GF-D8 (cell line): ENCODE data around the gene IFNA8.
"Not testable (repeated sequence)": the region's sequence is repeated elsewhere in the genome, so short reads cannot be mapped to it uniquely, and the experiment has no call there.

ENCODE experiments used
- DNase-seq: peaks from one replicate; lab custom pipeline; 2025; lab: John Stamatoyannopoulos, UW

Gene IFNA8

DNA sequence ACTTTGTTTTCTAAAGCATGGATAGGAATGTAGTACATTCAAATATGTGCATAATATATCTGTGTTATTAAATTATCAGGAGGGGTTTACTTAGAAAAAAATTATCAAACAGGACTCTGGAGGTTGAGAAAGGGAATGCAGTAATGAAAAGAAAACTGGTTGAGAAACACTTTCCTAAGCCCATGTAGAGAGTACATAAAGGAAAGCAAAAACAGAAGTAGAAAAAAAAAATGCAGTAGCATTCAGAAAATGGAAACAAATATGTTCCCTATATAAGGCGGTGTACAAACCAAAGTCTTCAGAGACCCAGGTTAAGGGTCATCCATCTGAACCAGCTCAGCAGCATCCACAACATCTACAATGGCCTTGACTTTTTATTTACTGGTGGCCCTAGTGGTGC lies at the start of gene IFNA8:
IFNA8 (plus strand) TSS at position 301 of the 400 bp plus-strand sequence; CDS start at position 361, 60 bp downstream.
- no peak for DNase-seq

DNA sequence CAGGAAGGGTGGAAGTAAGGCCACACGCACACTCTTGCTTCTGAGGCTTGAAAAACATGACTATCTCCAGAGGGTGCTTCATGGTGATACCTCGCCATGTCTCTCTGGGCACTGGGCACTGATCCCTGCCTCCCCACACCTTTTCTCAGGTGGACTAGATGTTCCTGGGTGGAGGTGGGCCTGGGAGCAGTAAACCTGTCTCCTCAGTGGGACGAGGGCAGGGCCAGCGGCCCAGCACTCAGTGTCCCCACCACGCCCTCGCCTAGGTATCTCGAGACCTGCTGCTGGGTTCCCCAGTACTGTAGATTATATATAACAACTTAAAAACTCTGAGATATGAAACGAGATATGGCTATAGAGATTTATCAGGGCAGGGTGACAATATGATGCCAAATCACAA lies 46.6 kb upstream of the IFNA8 start:
- DNase-seq, result no peak

DNA sequence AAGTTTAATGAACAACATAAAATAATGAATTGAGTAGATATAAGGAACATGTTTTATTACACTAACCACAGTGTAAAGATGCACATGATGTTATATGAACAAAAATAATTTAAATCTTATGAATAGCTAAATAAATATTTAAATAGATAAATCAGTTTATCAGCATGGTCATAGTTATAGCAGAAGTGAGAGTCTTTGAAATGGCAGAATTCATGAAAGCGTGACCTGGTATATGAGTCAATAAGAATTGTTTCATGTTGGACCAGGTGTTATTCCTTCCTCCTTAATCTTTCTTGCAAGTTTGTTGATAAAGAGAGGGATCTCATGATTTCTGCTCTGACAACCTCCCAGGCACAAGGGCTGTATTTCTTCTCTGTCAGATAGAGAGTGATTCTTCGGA lies 41.7 kb upstream of the IFNA8 start:
- not testable (repeated sequence) for DNase-seq

DNA sequence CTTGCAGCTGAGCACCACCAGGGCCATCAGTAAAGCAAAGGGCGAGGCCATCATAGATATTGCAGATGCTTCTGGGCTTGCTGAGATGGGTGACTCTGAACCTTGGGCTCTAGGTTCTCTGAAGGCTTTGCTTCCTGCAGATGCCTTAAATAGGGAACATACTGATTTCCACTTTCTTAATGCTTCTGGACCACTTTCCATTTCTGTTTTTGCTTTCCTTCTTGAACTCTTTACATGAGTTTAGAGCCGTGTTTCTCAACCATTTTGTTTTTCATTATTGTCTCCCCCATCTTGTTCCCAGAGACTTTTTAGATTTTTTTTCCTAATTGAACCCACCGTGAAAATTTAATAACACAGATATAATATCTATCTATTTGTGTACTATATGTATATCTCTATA lies 41.0 kb upstream of the IFNA8 start, which contains the start of gene IFNA13:
IFNA13 (minus strand) TSS at position 101 of the 400 bp plus-strand sequence; CDS start at position 54, 47 bp downstream.
- no peak for DNase-seq

DNA sequence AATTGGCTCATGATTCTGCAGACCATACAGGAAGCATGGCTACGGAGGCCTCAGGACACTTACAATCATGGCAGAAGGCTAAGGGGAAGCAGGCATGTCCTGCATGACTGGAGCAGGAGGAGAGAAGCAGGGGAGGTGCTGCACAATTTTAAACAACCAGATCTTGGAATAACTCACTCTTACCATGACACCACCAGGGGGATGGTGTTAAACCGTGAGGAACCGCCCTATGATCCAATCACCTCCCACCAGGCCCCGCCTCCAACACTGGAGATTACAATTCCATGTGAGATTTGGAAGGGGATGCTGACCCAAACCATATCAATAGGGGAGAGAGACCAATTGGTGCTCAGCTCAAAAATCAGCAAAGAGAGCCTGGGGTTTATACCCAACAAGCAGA lies 37.5 kb upstream of the IFNA8 start:
- DNase-seq, result not testable (repeated sequence)

DNA sequence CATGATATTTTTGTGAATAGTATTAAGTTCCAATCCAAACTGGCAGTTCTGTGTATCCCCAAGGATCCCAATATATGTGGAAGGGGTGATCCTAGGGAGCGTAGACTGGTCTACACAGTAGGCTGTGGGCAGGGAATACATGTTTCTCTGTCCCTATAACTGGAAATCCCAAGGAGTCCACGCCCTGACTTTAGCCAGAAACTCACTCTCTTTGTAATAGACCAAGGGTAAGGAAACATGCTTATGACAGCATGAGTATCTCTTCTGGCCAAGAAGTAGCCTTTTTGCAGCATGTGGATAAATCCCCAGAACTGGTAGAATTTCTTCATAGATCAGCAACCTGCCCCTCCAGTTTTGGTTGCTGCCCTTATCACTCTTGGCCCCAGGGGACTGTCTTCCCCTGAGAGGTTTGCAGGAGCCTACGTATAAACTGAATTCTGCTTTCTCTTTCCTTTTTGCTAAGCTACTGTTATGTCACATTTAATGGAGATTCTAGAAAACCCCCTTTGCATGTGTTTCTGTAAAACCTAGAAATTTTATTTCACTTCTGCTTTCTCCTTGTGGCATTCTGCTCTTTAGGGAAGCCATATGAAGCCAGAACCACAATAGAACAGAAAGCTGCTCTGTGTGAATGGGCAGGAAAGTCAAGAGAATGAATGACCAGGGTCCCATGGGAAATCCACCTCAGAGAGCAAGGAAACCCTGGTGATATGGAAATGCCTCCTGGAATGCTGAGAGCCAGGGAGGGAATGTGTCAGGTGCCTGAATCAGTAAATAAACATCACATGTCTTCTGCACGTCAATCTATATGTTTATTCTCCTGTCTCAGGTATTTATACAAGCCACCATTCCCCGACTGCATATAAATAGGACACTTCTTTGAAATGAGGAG lies 27.2 kb upstream of the IFNA8 start:
- DNase-seq, result peak; percentile 24

DNA sequence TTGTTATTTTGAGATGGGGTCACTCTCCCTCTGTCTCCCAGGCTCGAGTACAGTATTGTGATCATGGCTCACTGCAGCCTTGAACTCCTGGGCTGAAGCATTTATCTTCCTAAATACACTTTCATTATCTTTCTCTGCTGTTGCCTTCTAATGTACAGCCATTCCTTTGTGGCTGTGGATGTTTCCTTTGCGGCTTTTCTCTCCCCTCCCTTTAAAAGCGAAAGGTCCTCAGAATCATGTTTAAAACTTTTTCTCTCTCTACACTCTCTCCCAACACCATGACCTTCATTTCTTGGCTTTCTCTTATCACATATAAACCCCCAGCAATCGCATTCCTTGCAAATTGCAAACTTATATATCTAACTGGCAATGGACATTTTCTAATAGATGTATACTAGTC lies 25.3 kb upstream of the IFNA8 start:
- no peak for DNase-seq

DNA sequence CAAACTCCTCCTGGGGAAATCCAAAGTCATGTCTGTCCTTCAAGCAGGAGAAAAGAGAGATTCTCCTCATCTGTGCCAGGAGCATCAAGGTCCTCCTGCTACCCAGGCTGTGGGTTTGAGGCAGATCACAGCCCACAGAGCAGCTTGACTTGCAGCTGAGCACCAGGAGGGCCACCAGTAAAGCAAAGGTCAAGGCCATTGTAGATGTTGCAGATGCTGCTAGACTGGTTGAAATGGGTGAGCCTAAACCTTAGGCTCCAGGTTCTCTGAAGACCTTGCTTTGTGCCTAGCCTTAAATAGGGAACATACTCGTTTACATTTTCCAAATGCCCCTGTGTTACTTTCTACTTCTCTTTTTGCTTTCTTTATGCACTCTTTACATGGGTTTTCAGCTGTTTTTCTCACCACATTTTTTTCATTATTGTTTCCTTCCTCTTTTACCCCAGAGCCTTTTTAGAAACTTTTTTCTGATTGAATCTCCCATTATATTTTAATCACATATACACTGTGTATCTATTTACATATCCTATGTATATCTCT lies 23.7 kb upstream of the IFNA8 start, which contains the start of gene IFNA2:
IFNA2 (minus strand) TSS at position 268 of the 540 bp plus-strand sequence; CDS start at position 199, 69 bp downstream.
- DNase-seq, result peak; percentile 67

DNA sequence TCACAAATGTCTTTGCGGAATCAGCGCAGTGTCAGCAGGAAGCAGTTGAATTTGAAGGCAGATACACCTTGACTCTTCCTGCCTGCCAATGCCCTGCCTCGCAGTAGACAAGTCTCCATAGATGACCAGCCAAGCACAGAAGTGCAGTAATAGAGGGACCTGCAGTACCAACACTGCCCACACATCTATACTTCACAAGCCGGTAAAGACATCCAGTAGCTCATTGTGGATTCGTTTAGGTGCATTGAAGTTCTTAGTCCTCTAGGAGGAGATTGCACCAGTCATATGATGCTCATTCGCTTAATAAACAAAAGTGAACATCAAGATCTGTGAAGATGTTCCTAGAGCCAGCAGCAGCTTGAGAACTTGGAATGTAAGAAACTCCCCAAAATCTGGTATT lies 16.6 kb upstream of the IFNA8 start:
- no peak for DNase-seq

DNA sequence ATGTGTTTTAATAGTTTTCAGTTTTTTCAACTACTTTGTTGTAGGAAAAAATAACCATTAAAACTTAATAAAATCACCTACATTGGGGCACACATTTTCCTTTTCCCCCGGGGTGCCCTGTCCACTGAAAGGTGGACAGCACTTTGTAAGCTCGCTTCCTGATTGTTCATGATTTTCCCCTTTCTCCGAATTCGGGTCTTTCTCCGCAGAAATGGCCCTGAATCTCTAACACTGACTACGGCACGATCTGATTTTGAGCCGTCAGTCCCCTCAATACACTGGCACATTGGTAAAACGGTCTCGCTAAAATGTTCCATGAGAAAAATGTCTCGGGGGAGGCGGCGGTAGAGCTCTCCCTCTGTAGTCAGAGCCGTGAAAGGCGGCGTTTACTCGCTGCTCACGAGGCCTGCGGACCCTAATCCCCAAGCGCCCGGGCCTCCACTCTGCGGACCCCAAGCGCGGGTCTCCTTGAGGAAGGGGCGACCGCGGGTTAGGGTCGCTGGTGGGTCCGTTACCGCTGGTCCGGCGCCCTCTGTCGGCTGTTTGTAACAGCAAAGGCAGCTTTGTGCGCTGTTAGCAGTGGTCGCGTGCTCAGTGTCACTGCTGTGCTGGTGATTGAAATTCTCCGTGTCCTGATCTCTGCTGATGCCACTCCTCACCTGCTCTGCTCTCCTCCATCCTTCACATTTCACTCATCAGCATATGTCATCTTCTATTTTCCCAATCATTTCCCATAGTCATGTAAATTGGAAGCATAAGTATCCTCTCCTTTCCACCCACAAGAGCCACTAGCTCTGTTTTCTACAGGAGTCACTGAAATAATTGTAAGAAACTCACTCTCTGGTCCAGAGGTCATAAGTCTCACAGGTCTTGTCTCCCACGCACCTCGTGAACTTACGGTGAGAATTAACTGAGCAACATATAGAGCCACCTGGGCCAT lies 12.9 kb upstream of the IFNA8 start:
- DNase-seq, result no peak

DNA sequence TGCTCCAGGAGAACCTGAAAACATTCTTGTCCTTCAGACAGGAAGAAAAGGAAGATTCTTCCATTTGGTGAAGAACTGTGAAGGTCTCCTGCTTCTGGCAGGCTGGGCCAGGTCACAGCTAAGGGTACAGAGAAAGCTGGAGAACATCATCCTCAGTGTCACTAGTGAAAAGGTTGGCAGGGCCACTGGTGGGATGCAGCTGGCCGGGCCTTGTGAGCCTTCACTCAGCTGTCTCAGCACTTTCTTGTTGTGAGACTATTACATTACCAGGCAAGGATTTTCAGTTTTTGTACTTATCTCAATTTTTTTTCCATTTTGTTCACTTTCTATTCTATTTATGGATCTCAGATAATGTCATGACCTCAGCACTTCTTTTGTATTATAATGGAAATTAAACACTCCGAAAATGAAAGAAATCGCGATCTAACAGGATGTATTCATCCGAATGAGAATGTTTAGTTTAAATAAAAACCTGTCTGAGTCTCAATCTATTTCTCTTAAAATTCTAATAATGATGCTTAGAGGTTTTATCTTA lies 9.9 kb upstream of the IFNA8 start:
- DNase-seq, result no peak

DNA sequence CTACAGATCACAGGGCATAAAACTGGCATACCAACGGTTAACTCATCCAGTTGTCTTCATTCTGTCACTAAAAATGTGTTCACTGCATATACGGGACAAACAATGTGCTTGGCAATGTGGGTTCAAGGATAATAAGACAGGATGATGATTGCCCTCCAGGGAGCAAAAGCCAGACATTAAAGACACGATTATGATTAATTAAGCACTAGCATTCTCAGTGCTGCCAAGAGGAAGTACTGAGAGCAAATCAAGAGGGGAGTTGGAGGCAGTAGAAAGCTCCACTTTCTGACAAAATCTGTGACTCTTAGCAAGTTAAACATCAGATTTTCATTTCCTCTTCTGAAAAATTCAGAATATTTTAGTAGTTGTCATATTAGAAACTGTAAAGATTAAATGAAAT lies 9.0 kb upstream of the IFNA8 start:
- no peak for DNase-seq

DNA sequence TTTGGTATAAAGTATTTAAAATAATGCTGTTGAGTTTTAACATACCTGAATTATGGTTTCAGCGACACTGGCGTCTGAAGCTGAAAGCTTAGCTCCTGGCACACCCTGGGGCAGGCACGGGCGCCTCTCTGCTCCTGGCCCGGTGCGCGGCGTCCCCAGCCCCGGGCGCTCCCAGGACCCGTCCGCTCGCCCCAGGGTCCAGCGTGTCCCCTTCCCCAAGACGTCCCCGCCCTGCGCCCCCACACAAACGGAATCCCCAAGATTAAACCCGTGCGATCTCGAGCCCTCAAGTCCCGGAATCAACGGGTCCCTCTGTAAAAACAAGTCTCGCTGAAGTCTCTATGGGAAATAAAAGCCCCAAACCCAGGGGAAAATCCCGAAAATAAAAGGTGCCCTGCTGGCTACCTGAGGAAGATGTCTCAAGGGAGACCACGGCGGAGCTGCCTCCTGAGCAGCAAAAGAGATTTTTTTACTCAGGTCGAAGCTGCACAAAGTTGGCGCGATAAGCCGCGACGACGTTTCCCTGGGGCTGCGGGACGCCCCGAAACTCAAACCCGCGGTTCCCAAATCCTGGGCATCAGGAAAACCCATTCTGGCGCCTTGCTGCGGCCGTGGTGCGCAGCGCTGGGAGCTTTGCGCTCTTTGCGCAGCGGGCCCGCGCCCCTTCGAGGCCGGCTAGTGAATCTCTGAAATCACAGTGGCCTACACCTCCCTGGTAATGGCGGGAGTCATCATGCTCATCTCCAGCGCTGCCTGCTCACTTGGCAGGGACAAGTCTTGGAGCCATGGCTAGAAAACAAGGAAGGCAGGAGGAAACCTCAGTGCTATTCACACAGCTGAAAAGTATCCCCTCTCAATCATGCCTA lies 6.3 kb upstream of the IFNA8 start:
- no peak for DNase-seq

DNA sequence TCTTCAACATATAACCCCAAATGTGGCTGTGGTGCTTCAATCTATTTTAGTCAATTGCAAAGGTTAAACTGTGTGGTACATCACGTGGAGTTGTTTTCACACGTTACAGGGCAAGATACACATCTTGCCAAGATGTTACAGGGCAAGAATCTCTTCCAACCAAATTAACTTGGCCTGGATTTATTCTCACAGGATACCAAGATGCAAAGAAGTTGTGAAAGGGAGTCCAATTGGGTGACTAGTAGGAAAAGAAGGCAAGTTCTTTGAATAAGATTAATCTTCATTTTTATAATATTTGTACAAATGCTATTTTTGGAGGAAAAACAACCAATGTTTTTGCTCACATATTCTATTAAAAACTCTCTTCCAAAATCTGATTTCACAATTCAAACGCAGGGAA lies 4.8 kb upstream of the IFNA8 start:
- no peak for DNase-seq

DNA sequence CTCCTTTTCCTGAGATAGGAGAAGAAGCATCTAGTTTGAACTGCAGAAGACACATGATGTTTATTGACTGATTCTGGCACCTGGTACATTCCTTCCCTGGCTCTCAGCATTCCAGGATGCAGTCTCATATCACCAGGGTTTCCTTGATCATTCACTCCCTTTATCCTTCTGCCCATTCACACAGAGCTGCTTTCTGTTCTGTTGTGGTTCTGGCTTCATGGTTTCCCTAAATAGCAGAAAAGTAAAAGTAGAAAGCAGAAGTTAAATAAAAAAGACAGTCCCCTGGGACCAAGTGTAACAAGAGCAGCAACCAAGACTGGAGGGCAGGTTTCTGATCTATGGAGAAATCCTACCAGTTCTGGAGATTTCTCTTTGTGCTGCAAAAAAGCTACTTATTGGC lies 3.2 kb downstream of the IFNA8 start:
- no peak for DNase-seq

DNA sequence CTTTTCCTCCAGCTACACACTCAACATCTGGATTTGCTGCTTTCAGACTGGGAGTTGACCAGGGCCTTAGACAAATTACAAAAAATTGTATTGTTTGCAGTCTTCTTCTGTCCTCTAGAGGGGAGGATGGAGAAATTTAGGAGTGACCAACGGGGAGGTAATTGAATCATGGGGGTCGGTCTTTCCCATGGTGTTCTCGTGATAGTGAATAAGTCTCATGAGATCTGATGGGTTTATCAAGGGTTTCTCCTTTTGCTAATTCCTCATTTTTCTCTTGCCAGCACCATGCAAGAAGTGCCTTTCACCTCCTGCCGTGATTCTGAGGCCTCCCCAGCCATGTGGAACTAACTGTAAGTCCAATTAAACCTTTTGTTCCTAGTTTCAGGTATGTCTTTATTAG lies 4.2 kb downstream of the IFNA8 start:
- DNase-seq, result no peak

DNA sequence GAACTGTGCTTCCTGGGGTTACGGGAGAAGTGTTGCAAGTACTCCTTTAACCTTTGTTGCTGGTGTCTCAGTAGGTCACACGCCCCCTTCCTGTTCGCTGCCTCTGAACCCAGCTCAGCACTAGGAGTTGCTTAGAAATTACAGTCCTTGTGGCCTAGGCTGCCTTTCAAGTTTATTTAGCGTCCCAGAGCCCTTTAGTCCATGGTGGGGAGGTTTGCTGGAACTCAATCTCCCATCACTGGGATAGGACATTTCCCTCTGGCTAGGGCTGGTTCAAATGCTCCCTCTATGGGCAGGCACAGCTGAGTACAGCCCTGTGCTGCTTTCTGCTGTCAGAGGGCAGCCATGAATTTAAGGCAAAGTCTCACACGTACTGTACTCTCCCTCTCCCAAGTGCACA lies 4.7 kb downstream of the IFNA8 start:
- no peak for DNase-seq

DNA sequence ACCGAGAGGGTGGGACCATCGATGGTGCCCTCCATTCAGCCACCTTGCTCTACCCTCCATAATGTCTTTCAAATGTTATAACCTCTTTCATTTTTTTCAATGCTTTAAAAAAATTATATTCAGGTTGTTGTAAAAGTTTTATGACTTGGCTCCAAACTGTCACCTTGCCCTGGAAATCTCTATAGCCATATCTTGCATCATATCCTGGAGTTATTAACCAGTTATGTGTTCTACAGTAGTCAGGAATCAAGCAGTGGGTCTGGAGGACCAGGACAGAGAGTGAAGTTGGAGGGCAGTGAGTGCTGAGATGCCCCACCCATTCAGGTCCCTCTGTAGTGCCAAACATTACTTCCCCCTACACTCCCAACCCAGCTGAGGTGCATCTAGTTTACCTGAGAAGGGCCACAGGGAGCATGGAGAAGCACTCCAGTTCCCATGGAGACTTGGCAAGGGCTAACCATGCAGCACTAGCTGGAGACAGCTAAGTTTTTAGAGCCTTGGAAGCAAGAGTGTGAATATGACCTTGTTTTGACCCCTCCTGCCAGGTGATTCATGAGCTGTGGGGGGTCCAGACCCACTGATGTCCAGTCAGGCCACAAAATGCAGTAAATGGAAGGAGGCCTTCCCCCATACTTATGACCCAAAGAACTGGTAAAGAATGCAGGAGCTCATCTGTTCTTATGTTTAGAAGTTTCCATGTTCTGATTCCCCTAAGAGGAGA lies 5.5 kb downstream of the IFNA8 start:
- no peak for DNase-seq

DNA sequence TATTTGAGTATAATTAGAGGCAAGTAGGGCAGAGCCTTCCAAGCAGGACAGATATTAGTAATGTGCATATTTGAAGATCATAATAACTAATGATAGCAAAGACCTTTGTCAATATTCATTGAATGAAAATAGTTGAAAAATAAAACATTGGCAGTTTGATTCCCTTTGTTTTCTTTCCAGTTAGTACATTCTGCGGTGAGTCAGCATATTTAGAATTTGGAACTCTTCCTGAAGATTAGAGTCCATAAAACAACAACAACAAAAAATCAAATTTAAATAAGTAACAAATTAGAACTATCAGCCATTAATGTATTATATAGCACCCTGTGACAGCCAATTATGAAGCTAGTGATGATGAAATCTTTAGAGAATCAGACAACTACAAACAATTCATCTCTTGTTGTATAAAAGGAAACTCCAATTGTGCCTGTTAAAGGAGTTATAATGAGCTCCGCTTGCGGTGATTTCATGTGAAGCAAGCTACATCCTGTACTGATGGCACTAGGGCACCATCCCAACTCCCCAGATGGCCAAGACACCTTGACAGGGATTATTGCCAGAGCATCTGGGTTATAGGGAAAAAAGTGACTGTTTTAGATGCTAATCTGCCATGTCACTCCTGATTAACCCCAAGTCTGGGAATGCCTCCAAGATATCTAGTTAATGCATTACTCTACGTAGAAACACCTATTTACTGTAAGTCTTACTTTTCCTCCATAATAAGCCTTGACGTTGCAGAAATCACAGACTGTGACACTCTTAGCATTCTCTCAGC lies 6.8 kb downstream of the IFNA8 start:
- DNase-seq, result no peak

DNA sequence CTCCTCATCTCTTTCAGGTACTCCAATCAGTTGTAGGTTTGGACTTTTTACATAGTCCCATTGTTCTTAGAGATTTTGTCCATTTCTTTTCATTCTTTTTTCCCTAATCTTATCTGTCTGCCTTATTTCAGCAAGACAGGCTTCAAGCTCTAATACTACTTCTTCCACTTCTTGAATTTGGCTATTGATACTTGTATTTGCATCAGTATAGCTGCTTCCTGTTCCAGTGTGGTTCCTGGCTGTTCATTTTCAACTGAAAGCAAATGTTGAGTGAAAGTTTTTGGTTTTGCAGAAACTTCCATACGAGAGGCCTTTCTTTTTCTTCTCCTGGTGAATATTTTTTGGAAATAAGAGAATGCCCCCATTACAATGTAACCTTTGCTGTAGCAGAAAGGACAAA lies 19.3 kb downstream of the IFNA8 start:
- no peak for DNase-seq
